Measurements from ENCODE around the gene LCLAT1.

The LCLAT1 gene

GRCh38 chr2:30421604-30422443 is 25.2 kb upstream of the LCLAT1 start:
- DNase-seq (ENCODE audit: extremely low spot score, insufficient read length, low read depth) (no peak), FAIRE-seq (peak; percentile 15)

- DNase-seq (ENCODE audit: extremely low spot score, insufficient read length, low read depth) = peak; percentile 32
- FAIRE-seq = peak; percentile 79
These were observed 24.5 kb upstream of the LCLAT1 start for GRCh38 chr2:30422444-30423040.

DNA sequence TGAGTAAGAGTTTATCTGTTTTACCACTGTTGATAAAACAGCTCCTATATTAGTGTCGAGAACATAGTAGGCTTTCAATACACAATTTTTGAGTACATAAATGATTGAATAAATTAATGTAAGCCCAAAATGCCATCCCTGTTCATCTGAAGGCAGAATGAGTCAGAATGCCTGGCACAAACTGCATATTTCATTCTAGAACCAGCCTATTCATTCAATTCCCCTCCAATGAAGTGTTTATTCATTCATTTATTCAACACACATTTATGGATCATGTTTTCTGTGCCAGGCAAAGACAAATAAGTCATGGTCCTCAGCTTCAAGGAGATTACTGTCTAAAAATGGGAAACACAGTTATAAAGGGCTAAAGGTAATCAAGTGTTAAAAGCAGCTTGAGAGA is 22.8 kb upstream of the LCLAT1 start:
- FAIRE-seq (no peak), DNase-seq (ENCODE audit: extremely low spot score, insufficient read length, low read depth) (no peak)

- FAIRE-seq = no peak
- DNase-seq (ENCODE audit: extremely low spot score, insufficient read length, low read depth) = no peak
These were observed 21.7 kb upstream of the LCLAT1 start for GRCh38 chr2:30425326-30425725.

GRCh38 chr2:30427606-30428347 is 19.3 kb upstream of the LCLAT1 start:
- DNase-seq (ENCODE audit: extremely low spot score, insufficient read length, low read depth) (no peak), FAIRE-seq (no peak)

DNA sequence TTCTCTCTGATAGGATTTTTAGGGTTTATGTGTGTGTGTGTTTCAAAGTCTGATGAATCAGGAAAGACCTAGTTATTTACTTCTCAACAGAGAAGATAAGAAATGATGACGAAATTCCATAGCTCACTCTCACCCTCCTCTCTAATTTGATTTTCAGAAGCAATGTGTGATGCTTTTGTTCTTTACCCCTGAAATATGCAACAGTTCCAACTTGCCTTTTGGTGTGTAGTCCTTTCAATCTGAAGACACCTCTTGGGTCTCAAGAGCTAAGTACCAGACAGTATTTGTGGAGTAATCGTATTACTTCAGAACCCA is 18.7 kb upstream of the LCLAT1 start:
- no peak for FAIRE-seq
- DNase-seq (ENCODE audit: extremely low spot score, insufficient read length, low read depth) = no peak

DNA sequence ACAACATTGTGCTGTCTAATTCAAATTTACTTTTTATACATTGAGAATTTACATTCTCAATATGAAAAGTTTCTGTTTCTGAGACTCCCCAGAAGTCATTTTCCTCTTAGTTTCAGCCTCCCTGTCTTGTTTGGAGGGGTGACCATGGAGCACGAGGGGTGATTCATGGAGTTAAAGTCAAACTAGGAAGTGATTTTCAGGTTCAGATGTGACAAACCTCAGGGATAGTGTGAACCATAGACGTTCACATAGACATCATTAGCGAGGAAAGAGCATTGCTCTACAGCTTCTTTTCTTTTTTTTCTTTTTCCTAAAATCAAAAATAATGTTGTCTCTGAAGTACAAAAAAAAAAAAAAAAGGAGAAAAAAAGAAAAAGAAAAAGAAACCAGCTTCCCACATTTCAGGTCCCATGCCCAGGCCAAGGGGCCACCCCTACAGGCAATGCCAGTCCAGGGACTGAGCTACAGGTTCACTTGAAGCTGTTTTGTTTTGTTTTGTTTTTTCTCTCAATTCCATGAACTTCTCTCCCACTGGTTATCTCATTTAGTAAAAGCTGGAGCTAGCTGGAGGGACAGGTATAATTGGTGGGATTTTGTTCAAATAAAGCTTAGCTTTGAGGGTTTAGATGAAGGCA is 18.1 kb upstream of the LCLAT1 start:
- no peak for FAIRE-seq
- DNase-seq (ENCODE audit: extremely low spot score, insufficient read length, low read depth) = no peak

DNA sequence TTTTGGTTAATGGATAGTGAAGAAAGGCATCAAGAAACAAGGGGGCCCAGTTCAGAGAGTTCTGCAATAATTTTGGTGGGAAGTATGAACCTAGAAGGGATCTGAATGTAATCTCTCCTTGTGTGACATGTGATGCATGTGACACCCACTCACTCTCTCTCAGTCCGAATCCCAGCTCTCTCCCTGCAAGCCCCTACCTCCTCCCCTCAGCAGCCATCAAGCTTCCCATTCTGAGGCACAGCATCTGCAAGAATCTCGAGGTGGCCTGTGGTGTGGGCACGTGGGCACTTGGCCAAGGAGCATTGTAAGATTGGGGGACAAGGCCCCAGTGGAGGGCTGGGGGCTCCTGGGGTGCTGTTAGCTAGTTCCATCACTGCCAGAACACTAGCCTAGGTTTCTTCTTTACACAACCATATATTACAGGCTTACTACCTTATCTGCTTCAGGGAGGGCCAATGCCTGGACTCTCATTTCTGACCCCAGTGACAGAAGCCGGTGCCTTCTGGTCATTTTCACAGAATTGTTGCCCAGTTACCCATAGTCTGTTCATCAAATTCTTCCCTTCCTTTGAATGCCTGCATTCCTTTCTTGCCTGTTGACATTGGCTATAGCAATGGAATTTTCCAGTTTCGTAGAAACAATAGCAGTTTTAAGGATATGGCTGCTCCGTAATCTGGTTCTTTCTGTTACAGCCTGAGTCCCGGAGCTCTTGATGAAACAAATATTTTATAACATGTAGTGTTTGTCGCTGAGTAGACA is 13.3 kb upstream of the LCLAT1 start:
- DNase-seq (ENCODE audit: extremely low spot score, insufficient read length, low read depth) = no peak
- FAIRE-seq = no peak

DNA sequence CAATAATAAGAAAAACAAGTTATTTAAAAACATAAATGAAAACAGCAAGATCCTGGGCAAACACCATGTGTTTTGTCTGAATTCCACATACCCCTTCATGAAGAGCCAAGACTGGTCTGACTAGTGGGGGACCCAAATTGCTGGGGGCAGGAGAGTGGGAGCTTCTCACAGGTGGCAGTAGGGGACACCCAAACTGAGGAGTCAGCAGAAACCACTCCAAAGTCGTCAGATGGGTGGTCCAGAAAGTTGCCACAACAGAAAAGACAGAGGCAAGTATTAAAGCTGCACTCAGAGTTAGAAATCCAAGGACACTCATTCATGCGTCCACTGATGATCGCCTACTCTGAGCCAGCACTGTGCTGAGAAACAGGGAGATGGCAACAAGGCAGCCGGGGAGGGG is 12.3 kb upstream of the LCLAT1 start:
- no peak for FAIRE-seq

GRCh38 chr2:30436859-30437435 is 10.1 kb upstream of the LCLAT1 start:
- FAIRE-seq (no peak), DNase-seq (ENCODE audit: extremely low spot score, insufficient read length, low read depth) (no peak)

More for the DNA sequence above, 12.3 kb upstream of the LCLAT1 start:
- DNase-seq (ENCODE audit: extremely low spot score, insufficient read length, low read depth) = no peak

DNA sequence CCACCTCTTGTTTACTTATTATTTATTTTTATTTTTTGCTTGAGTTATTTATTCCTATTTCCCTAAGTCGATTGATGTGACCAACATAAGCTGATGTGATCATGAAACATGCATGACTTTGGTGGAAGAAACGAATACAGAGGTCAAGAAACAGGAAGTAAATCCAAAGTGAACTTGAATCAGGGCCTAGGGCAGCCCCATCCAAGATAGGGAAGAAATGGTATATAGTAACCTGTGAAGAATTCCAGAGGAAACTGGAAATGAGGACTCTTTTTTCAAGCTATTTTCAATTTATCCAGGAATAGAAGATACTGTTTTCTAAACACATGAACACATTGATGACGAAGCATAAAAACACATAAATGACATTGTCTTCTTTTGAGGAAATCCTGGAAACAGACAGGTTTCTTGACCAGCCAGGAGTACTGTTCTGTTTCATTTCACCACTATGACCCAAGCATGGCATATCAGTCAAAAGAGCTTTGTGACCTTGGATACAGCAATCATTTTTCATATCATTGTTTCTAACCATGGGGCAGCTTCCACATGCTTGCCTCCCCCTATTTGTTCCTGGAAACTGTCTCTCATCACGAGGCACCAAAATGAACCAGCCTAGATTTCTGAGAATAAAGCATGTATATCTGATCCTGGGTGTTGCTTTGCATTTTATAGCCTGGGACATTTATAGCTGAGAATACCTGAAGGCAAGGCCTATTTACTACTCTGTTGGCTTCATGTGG is 9.1 kb upstream of the LCLAT1 start:
- no peak for DNase-seq (ENCODE audit: extremely low spot score, insufficient read length, low read depth)
- FAIRE-seq = no peak

GRCh38 chr2:30439296-30439695 is 7.8 kb upstream of the LCLAT1 start:
- DNase-seq (ENCODE audit: extremely low spot score, insufficient read length, low read depth) = no peak
- no peak for FAIRE-seq

GRCh38 chr2:30439879-30440278 is 7.2 kb upstream of the LCLAT1 start:
- no peak for FAIRE-seq
- DNase-seq (ENCODE audit: extremely low spot score, insufficient read length, low read depth) = no peak

- no peak for FAIRE-seq
- DNase-seq (ENCODE audit: extremely low spot score, insufficient read length, low read depth) = no peak
These were observed 6.0 kb upstream of the LCLAT1 start for GRCh38 chr2:30441023-30441422.

- FAIRE-seq = no peak
- DNase-seq (ENCODE audit: extremely low spot score, insufficient read length, low read depth) = no peak
These were observed 4.0 kb upstream of the LCLAT1 start for GRCh38 chr2:30443081-30443480.

DNA sequence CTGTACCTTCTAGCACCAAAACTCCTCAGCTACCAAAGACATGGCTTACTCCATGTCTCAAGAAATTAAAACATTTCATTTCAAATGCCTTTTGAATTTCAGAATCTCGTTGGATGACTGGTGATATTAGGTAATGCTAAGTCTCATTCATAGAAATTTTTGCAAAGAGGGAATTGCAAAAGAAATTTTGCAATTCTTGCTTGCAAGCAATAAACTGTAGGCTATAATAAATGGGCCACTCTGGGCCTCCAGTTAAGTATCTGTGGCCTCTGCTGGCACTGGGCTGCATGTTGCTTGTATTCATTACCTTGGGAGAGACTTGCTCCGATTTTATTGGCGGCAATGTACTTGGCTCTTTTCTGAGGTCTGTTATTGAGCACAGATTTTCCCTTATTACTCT is 2.8 kb upstream of the LCLAT1 start:
- FAIRE-seq (no peak), DNase-seq (ENCODE audit: extremely low spot score, insufficient read length, low read depth) (no peak)

DNA sequence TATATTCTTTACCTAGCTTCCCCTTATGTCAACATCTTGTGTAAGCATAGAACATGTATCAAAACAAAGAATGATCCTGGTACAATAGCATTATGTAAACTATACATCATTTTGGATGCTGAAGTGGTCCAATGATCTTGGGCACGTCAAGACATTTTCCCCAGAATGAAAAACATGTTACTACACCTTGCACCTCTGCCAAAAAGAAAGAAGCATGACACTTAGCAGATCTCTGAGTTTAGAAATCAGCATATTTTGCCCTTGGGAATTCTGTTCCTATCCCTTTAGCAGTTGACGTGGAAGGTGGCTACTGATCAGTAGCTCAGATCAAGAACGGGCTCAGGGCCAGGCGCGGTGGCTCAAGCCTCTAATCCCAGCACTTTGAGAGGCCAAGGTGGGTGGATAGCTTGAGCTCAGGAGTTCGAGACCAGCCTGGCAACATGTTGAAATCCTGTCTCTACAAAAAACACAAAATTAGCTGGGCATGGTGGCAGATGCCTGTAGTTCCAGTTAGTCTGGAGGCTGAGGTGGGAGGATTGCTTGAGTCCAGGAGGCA is 1.7 kb upstream of the LCLAT1 start:
- DNase-seq (ENCODE audit: extremely low spot score, insufficient read length, low read depth) (no peak), FAIRE-seq (no peak)

GRCh38 chr2:30446602-30447148 is 371 bp upstream of the LCLAT1 start:
- FAIRE-seq (no peak), DNase-seq (ENCODE audit: extremely low spot score, insufficient read length, low read depth) (no peak)

Data from GM18507 (cell line).